Neural progenitor cell (in vitro differentiated cells): Measurements from ENCODE around the gene ITGA2. TPM values are rescaled to one million over a fixed set of nuclear protein-coding genes. Genes with fewer than 3 reads are reported as not detected.

Experiments used
- DNase-seq: peaks from one replicate; pipeline ENCODE4 v3.0.0-alpha.2; 2016; ENCODE audit warnings: low spot score
- H2AFZ ChIP-seq: fragments of 200-600 bp; sonication (generic); replicated peaks from 2 replicates; pipeline ENCODE4 v1.6.1; 2016; ENCODE audit warnings: antibody characterized with exemption
- H3F3A ChIP-seq: fragments of 200-600 bp; sonication (generic); 2 replicates; pipeline ENCODE4 v1.6.1; 2016; ENCODE audit warnings: antibody characterized with exemption, low read depth
- H3K27ac ChIP-seq: fragments of 200-600 bp; sonication (generic); 2 replicates; pipeline ENCODE4 v1.5.1; 2016; ENCODE audit warnings: mild to moderate bottlenecking
- H3K27me3 ChIP-seq: fragments of 200-600 bp; sonication (generic); 2 replicates; pipeline ENCODE4 v1.6.1; 2016; ENCODE audit warnings: mild to moderate bottlenecking, moderate library complexity
- H3K36me3 ChIP-seq: fragments of 200-600 bp; sonication (generic); 2 replicates; pipeline ENCODE4 v1.5.1; 2016
- H3K4me1 ChIP-seq: fragments of 200-600 bp; sonication (generic); 2 replicates; pipeline ENCODE4 v1.6.1; 2016; ENCODE audit warnings: mixed run types
- H3K4me2 ChIP-seq: fragments of 200-600 bp; sonication (generic); 2 replicates; pipeline ENCODE4 v1.6.1; 2016
- H3K4me3 ChIP-seq: fragments of 200-600 bp; sonication (generic); 2 replicates; pipeline ENCODE4 v1.5.1; 2016
- H3K79me2 ChIP-seq: fragments of 200-600 bp; sonication (generic); 2 replicates; pipeline ENCODE4 v1.6.1; 2016; ENCODE audit warnings: low read depth
- H3K9ac ChIP-seq: fragments of 200-600 bp; sonication (generic); 2 replicates; pipeline ENCODE4 v1.6.1; 2016
- H3K9me3 ChIP-seq: fragments of 200-600 bp; sonication (generic); 2 replicates; pipeline ENCODE4 v1.5.1; 2016; ENCODE audit warnings: low read depth
- H4K20me1 ChIP-seq: fragments of 200-600 bp; sonication (generic); 2 replicates; pipeline ENCODE4 v1.6.1; 2016; ENCODE audit warnings: low read depth
- H3K27ac Mint-ChIP-seq: 3 replicates; pipeline ENCODE4 v1.8.0; 2021; ENCODE audit warnings: mixed read lengths
- H3K27me3 Mint-ChIP-seq: 2 replicates; pipeline ENCODE4 v1.8.0; 2022; ENCODE audit warnings: low read depth, mild to moderate bottlenecking, inconsistent platforms, moderate library complexity, mixed read lengths; ENCODE audit not compliant: insufficient read depth
- H3K36me3 Mint-ChIP-seq: 3 replicates; pipeline ENCODE4 v1.8.0; 2021; ENCODE audit warnings: mixed read lengths
- H3K4me1 Mint-ChIP-seq: 3 replicates; pipeline ENCODE4 v1.8.0; 2021; ENCODE audit warnings: mixed read lengths
- H3K4me3 Mint-ChIP-seq: 3 replicates; pipeline ENCODE4 v1.8.0; 2021; ENCODE audit warnings: mild to moderate bottlenecking, moderate library complexity, mixed read lengths
- H3K9me3 Mint-ChIP-seq: 3 replicates; pipeline ENCODE4 v1.8.0; 2020; ENCODE audit warnings: mixed read lengths
- EZH2 ChIP-seq: fragments of 200-600 bp; sonication (generic); IDR thresholded peaks from 2 replicates; pipeline ENCODE4 v1.6.1; 2017; ENCODE audit warnings: antibody characterized with exemption, mild to moderate bottlenecking, moderate library complexity
- EZH2phosphoT487 ChIP-seq: fragments of 200-600 bp; sonication (generic); IDR thresholded peaks from 2 replicates; pipeline ENCODE4 v1.6.1; 2017; ENCODE audit warnings: antibody characterized with exemption
- total RNA-seq: library from RNA; depleted of rRNA; stranded (reverse); fragments of >200 nt; gene quantifications from 2 replicates; pipeline ENCODE4 v1.2.3, GENCODE V29; 2015; ENCODE audit warnings: low replicate concordance
- TF ChIP-seq, protein P1 (sequence below): fragments of 200-600 bp; sonication (generic); IDR thresholded peaks from 2 replicates; pipeline ENCODE4 v1.5.1; 2017; ENCODE audit warnings: antibody characterized with exemption, mild to moderate bottlenecking

Gene ITGA2
- total RNA-seq, 1 donor from 2014 or later: 2.6 TPM

DNA sequence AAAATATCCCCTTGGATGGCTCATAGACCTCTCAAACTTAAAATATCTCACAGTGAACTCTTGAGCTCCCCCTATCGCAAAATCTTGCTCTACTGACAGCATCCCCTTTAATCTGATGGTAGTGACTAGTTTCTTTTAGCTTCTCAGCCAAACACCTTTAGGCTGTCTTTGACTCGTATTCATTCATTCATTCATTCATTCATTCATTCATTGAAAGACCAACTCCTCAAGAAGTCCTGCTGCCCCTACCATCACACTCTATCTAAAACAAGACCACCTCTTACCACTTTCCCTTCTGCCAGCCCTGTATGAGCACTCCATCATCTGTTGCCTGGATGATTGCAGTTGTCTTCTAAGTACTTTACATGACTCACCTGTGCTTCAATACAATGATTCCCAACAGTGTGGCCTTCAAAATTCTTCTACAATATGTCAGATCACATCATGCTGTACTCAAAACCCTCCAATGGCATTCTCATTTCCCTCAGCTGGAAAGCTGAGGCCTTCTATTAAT lies 46.8 kb downstream of the ITGA2 start:
- Mint-ChIP-seq H3K9me3 (no peaks in the 10 kb centered on the region), H3K27ac (no peak overlapping the region), H3K4me3 (no peak overlapping the region), H3K4me1 (peaks cover 6% of the 10 kb centered on the region), H3K36me3 (no peaks in the 10 kb centered on the region), H3K27me3 (no peaks in the 10 kb centered on the region)
- no peaks in the 10 kb centered on the region for H3K36me3 ChIP-seq
- H3F3A ChIP-seq: no peaks in the 10 kb centered on the region
- no peaks in the 10 kb centered on the region for H3K79me2 ChIP-seq
- TF ChIP-seq EZH2phosphoT487 (no peak), EZH2 (no peak)
- TF ChIP-seq, protein P1, sequence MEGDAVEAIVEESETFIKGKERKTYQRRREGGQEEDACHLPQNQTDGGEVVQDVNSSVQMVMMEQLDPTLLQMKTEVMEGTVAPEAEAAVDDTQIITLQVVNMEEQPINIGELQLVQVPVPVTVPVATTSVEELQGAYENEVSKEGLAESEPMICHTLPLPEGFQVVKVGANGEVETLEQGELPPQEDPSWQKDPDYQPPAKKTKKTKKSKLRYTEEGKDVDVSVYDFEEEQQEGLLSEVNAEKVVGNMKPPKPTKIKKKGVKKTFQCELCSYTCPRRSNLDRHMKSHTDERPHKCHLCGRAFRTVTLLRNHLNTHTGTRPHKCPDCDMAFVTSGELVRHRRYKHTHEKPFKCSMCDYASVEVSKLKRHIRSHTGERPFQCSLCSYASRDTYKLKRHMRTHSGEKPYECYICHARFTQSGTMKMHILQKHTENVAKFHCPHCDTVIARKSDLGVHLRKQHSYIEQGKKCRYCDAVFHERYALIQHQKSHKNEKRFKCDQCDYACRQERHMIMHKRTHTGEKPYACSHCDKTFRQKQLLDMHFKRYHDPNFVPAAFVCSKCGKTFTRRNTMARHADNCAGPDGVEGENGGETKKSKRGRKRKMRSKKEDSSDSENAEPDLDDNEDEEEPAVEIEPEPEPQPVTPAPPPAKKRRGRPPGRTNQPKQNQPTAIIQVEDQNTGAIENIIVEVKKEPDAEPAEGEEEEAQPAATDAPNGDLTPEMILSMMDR: peak; percentile 65
- H4K20me1 ChIP-seq: no peaks in the 10 kb centered on the region
- H3K4me1 ChIP-seq: no peaks in the 10 kb centered on the region
- no peaks in the 10 kb centered on the region for H3K27me3 ChIP-seq
- H3K4me3 ChIP-seq: no peak overlapping the region
- H2AFZ ChIP-seq: no peak overlapping the region
- no peak overlapping the region for H3K9ac ChIP-seq
- DNase-seq: peak; percentile 44
- no peaks in the 10 kb centered on the region for H3K9me3 ChIP-seq
- H3K4me2 ChIP-seq: no peak overlapping the region
- no peak overlapping the region for H3K27ac ChIP-seq

DNA sequence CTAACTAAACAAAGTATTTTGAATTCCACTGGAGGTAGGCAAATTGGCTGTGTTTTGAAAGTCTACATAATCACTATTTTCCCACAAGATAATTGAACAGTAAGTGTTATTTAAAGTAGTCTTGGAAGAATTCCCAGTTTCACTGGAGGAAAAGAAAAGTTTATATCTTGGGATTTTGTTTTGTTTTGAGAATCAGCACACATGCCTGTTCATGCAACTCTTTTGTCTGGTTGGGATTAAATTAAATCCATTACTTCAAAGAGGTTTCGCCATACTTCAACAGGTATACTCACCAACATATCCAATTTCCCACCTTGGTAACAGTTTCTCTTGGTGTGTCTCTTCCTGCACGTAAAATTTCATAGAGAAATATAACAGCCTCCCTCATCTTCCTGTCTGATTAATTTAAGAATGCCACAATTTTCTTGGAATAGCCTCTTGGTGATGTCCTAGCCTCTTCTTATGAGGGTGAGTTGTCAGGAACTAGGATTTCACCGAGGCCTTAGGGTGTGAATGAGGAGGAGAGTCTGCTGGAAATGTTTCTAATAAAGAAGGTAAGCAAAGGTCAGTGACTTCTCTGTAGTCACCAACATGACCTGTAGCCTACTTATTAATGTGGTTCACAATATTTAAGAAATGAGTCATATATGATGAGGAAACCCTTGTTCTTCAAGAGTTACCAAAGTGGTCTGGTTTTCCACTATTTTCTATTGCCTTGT lies 48.1 kb downstream of the ITGA2 start:
- Histone ChIP-seq H3K9ac (no peak overlapping the region), H3F3A (no peaks in the 10 kb centered on the region), H3K4me1 (no peaks in the 10 kb centered on the region), H3K4me3 (no peak overlapping the region), H2AFZ (no peak overlapping the region), H3K79me2 (no peaks in the 10 kb centered on the region), H3K4me2 (no peak overlapping the region), H4K20me1 (no peaks in the 10 kb centered on the region), H3K9me3 (no peaks in the 10 kb centered on the region), H3K27ac (no peak overlapping the region), H3K36me3 (no peaks in the 10 kb centered on the region), H3K27me3 (no peaks in the 10 kb centered on the region)
- TF ChIP-seq EZH2phosphoT487 (no peak), EZH2 (no peak)
- TF ChIP-seq, protein P1: no peak
- Mint-ChIP-seq H3K36me3 (no peaks in the 10 kb centered on the region), H3K4me3 (no peak overlapping the region), H3K9me3 (no peaks in the 10 kb centered on the region), H3K27me3 (no peaks in the 10 kb centered on the region), H3K27ac (no peak overlapping the region), H3K4me1 (peaks cover 6% of the 10 kb centered on the region)
- DNase-seq: no peak

DNA sequence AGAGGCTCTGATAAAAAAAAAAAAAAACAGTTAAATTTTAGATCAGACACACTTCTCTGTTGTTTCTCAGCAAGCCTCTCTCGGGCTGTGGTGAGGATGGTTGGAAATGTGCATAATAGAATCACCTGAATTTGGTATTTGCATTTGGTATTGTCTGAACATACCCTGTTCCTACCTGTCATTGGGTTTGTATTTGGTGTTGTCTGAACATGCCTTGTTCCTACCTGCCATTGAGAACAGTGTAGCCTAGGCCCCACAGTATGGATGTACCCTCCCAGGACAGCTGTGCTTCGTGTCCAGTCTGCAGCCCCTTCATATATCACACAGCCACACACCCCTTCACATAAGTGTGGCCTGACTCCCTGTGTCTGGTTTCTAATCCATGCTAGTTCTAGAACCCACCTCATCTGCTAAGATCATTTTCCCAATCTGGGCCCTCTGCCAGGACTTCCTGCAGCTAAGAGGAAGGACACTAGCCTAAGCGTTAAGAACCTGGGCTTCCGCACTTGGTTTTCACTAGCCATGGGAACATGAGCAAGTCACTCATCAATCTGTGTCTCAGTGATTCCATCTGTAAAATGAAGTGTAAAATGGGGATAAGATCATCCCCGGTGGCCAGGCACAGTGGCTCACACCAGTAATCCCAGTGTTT lies 49.2 kb downstream of the ITGA2 start:
- Histone ChIP-seq H4K20me1 (no peaks in the 10 kb centered on the region), H3K4me3 (no peak overlapping the region), H3K4me2 (no peak overlapping the region), H3K79me2 (no peaks in the 10 kb centered on the region), H3F3A (no peaks in the 10 kb centered on the region), H3K36me3 (no peaks in the 10 kb centered on the region), H3K9ac (no peak overlapping the region), H3K4me1 (no peaks in the 10 kb centered on the region), H3K9me3 (no peaks in the 10 kb centered on the region), H3K27ac (no peak overlapping the region), H3K27me3 (no peaks in the 10 kb centered on the region), H2AFZ (no peak overlapping the region)
- H3K9me3 Mint-ChIP-seq: no peaks in the 10 kb centered on the region
- H3K36me3 Mint-ChIP-seq: no peaks in the 10 kb centered on the region
- no peaks in the 10 kb centered on the region for H3K27me3 Mint-ChIP-seq
- peaks cover 6% of the 10 kb centered on the region for H3K4me1 Mint-ChIP-seq
- no peak for DNase-seq
- no peak overlapping the region for H3K27ac Mint-ChIP-seq
- TF ChIP-seq, protein P1: no peak
- TF ChIP-seq EZH2phosphoT487: no peak
- TF ChIP-seq EZH2: no peak
- no peak overlapping the region for H3K4me3 Mint-ChIP-seq
